HG03045 (cell line): Measurements from ENCODE around the gene FRMD6.
"Not testable (repeated sequence)": the region's sequence is repeated elsewhere in the genome, so short reads cannot be mapped to it uniquely, and the experiment has no call there.

Experiments used
- ATAC-seq: cut with Tn5 transposase; IDR thresholded peaks from one replicate; pipeline ENCODE4 v1.9.1; 2021; ENCODE audit warnings: mild to moderate bottlenecking, moderate library complexity; ENCODE audit not compliant: unreplicated experiment

FRMD6 gene

GRCh38 chr14:51766586-51766985 lies 114.9 kb downstream of the FRMD6 start:
- ATAC-seq = not testable (repeated sequence)

DNA sequence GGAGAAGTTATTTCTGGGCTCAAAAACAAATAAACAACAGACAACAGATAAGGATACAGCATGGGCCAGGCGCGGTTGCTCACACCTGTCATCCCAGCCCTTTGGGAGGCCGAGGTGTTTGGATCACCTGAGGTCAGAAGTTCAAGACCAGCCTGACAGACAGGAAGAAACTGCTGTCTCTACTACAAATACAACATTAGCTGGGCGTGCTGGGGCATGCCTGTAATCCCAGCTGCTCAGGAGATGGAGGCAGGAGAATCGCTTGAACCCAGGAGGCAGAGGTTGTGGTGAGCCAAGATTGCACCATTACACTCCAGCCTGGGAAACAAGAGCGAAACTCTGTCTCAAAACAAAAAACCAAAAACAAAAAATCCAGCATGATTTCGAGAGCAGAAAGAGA lies 117.6 kb downstream of the FRMD6 start:
- ATAC-seq = not testable (repeated sequence)

- no peak for ATAC-seq
Observed at GRCh38 chr14:51774209-51774608, 122.5 kb downstream of the FRMD6 start.

DNA sequence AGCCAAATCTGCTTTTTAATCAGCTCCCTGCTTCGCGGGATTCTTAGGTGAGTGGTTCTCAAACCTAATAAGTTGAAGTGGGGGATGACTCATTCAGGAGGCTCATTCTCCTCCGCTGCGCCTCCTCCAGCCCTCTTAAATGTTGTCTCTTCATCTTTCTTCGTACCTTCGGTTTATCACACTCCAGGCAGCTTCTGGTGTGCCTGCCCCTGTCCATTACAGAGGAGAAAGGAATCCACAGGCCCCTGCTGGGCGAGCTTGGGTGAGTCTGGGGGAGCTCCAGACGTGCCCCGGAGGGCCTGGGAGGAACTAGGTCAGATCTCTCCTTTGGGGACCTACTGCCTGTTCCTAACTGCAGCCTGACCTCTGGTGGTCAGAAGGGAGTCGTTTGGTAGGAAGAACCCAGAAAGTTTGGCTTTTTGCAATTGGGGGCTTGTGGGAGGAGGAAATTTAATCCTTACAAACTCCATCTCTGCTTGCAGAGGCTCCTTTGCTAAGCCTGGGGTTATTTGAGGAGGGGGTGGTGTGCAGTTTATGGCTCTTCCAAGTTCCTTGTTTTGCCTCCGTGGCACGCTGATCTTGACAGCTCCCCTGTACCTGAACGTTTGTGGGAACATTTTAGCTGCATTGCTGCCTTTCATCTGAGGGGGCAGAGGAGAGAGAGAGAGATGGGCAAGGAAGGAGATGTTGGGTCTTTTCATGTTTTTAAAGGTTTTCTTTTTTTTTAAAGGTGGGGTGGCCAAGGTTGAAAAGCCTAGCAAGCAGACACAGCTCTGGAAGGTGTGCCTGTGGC lies 124.6 kb downstream of the FRMD6 start:
- no peak for ATAC-seq

DNA sequence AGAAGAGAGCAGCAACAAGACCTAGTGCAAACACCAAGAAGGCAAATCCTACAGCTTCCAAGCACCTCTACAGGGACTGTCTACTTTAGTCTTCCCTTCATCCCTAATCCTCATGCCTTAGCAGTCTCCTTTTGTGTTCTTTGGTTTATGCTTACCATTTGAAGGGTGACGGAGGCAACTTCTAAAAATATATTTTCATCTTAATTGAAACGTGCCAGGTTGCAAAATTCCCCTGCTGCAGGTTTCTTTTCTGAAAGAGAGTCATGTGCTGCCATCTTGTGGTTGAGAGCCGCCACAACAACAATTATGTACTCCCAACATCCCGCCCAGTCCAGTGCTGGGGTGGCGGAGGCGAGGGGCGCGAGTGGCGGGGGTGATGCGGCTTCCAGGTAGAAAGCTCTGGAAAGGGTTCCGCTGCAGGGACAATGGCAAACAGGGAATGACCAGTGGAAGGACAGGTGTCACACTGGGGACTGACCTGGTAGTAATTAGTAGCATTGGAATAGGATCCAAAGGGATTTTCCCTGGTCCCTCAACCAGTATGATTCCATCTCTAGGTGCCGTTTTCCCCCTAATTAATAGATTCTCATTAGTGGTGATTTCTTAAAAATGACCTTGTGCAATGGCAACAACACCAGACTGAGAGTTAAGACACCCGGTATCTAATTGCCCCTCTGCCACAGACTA lies 128.4 kb downstream of the FRMD6 start:
- no peak for ATAC-seq
